ENCODE results near the gene EFL1.
"Not testable (repeated sequence)": the region's sequence is repeated elsewhere in the genome, so short reads cannot be mapped to it uniquely, and the experiment has no call there.

The EFL1 gene

DNA sequence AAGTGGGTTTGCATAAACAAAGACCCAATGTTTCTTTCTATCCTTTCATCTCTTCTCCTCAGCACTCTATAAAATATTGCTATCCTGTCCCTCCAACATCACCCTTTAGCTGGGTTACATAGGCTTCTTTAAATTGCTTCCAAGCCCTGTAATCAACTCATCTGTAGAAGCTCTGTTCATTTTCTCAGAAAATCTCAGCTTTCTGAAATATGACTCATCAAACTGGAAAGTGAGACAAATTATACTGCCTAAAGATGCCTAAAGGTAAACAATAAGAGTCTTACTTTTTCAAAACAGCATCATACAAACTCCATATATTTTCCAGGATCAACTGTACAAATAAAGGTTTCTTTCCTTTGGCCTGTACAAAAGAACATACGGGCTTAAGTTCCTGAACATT lies 33.8 kb downstream of the EFL1 start:
- H3K9ac ChIP-seq (ENCODE audit: low read depth, low read length), result no peak overlapping the region
- no peak overlapping the region for H3K4me3 ChIP-seq (ENCODE audit: low read depth, low read length)
- no peaks in the 10 kb centered on the region for H3K4me1 ChIP-seq (ENCODE audit: control insufficient read depth, insufficient read depth, low read length)
- H3K9me3 ChIP-seq (ENCODE audit: control insufficient read depth, insufficient read depth, low read length), result no peaks in the 10 kb centered on the region
- no peaks in the 10 kb centered on the region for H3K36me3 ChIP-seq (ENCODE audit: control insufficient read depth, insufficient read depth, low read length)
- H3K27me3 ChIP-seq (ENCODE audit: control insufficient read depth, insufficient read depth, low read length), result no peaks in the 10 kb centered on the region

DNA sequence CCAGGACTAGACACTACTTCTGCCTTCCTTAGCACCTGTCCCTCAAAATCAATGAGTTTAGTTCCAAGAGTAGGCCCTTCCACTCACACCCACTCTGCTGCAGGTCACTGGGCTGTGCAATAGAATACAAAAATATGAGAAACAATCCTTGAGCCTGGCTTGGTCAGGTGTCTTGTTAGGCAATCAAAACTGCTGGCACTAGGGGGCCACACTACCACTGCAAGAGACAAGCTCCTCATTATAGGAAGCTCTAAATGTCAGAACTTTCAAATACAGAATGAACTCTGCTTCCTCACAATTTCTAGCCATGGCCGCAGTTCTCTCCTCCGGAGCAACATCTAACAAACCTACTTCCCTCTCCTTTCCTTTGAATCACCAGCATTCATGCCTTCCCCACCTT lies 41.0 kb downstream of the EFL1 start:
- not testable (repeated sequence) for H3K4me1 ChIP-seq (ENCODE audit: control insufficient read depth, insufficient read depth, low read length); H3K36me3 ChIP-seq (ENCODE audit: control insufficient read depth, insufficient read depth, low read length); H3K4me3 ChIP-seq (ENCODE audit: low read depth, low read length); H3K27me3 ChIP-seq (ENCODE audit: control insufficient read depth, insufficient read depth, low read length); H3K9me3 ChIP-seq (ENCODE audit: control insufficient read depth, insufficient read depth, low read length); H3K9ac ChIP-seq (ENCODE audit: low read depth, low read length)

DNA sequence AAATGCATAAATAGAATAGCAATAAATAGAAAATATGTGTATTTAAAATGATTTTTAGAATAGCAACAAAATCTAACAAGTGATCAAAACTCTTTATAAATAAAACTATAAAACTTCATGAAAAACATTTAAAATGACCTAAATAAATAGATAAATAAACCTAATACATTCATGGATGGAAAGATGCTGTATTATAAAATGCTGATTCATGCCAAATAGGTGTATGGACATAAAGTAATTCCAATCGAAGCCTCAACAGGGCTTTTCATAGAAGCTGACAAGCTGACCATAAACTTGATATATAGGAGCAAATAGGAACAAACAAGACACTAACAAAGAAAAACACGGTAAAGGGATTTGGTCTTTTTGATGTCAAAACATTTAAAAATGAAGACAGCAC lies 46.4 kb downstream of the EFL1 start:
- H3K4me1 ChIP-seq (ENCODE audit: control insufficient read depth, insufficient read depth, low read length); H3K36me3 ChIP-seq (ENCODE audit: control insufficient read depth, insufficient read depth, low read length); H3K4me3 ChIP-seq (ENCODE audit: low read depth, low read length); H3K9ac ChIP-seq (ENCODE audit: low read depth, low read length); H3K9me3 ChIP-seq (ENCODE audit: control insufficient read depth, insufficient read depth, low read length); H3K27me3 ChIP-seq (ENCODE audit: control insufficient read depth, insufficient read depth, low read length): not testable (repeated sequence)

DNA sequence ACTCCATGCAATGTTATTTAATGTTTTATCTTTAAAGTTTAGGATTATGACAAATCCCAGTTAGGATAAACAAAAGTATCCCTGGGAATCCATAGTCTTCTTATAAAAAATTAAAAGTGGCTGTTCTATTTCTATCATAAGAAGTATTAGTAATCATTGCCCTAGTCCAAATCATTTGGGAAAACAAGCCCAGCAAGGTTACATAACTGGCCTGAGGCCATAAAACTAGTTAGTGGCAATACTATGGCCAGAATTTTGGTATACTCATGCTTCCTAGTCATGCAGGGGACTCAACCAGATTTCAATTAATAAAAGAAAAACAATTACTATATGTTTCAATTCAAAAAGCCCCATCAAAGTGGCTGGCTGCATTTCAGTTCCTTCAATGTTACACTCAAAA lies 50.3 kb downstream of the EFL1 start:
- H3K4me3 ChIP-seq (ENCODE audit: low read depth, low read length); H3K9ac ChIP-seq (ENCODE audit: low read depth, low read length); H3K36me3 ChIP-seq (ENCODE audit: control insufficient read depth, insufficient read depth, low read length); H3K9me3 ChIP-seq (ENCODE audit: control insufficient read depth, insufficient read depth, low read length); H3K4me1 ChIP-seq (ENCODE audit: control insufficient read depth, insufficient read depth, low read length); H3K27me3 ChIP-seq (ENCODE audit: control insufficient read depth, insufficient read depth, low read length): not testable (repeated sequence)

DNA sequence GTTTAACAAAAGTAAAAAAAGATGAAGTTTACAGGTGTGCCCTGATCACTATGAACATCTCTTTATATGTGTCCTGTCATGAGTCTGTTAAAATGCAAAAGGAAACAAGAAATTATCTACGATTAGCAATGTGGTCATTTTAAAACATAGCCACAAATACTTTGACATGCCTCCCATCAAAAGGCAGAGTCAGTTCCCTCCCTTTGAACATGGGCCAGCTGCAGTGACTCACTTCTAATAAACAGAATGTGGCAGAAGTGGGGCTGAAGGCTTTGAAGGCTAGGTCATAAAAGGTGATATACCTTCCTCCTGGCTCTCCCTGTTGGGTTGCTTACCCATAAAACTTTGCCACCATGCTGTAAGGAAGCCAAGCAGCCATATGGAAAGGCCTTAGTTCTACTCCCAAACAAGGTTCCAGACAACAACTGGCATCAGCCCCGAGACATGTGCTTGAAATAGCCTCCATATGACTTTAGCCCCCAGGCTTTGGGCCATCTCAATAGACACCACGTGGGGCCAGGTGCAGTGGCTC lies 52.4 kb downstream of the EFL1 start:
- not testable (repeated sequence) for H3K36me3 ChIP-seq (ENCODE audit: control insufficient read depth, insufficient read depth, low read length); H3K27me3 ChIP-seq (ENCODE audit: control insufficient read depth, insufficient read depth, low read length); H3K9me3 ChIP-seq (ENCODE audit: control insufficient read depth, insufficient read depth, low read length); H3K4me1 ChIP-seq (ENCODE audit: control insufficient read depth, insufficient read depth, low read length); H3K4me3 ChIP-seq (ENCODE audit: low read depth, low read length); H3K9ac ChIP-seq (ENCODE audit: low read depth, low read length)

DNA sequence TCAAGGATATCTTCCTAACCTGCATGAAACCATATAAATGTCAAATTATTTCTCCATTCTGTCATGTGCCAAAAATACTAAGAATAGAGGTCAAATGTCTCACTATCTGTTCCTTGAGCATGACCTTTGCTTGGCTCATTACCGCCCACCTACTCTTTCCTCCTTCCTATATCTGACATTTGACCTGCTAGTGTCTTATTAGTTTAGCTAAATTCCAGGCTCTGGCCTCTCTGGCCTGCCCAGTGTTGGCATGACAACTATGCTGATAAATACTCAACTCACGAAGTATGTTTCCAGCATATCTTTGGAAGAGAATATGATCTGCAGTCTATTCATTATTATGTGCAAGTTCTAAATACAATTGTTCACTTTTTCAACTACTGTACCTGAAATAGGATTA lies 58.0 kb downstream of the EFL1 start:
- H3K4me1 ChIP-seq (ENCODE audit: control insufficient read depth, insufficient read depth, low read length); H3K36me3 ChIP-seq (ENCODE audit: control insufficient read depth, insufficient read depth, low read length); H3K9me3 ChIP-seq (ENCODE audit: control insufficient read depth, insufficient read depth, low read length); H3K9ac ChIP-seq (ENCODE audit: low read depth, low read length); H3K4me3 ChIP-seq (ENCODE audit: low read depth, low read length); H3K27me3 ChIP-seq (ENCODE audit: control insufficient read depth, insufficient read depth, low read length): not testable (repeated sequence)

DNA sequence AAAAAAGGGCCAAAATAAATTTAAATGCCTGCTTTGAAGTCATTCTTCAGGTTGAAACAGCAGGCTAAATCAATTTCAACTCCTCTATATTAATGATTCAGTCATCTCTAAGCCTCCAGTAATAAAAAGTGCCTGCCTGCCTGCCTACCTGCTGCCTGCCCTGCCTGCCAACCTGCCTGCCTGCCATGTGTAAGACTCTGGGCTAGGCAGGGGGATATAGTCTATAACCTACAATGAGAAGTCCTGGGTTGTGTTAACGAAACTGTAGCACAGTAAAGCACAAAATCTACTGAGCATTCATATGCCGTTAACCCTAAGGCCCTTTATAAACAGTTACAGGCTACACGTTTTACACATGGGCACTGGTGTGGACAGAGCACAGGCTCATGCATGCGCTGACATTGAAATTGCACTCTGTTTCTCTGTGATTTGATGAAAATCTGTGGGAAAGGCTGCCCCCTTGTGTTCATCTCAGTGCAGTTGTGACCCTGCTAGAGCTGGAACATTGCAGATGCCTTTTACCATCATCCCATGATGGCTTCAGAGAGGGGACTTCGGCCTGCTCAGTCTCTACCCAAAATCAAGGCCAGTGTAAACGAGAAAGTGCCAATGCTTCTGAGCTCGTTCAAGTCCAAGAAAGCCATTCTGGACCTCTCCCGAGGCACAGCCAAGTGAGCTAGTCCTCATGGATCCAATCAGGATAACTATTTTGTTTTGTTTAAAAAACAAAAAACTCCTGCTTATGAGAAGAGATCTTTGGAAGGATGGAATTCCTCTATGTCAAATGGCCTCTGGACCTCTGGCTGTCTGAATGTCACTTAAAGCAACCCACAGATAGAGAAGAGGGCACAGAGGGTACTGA lies 64.6 kb downstream of the EFL1 start:
- Histone ChIP-seq H3K4me1 (ENCODE audit: control insufficient read depth, insufficient read depth, low read length) (no peaks in the 10 kb centered on the region), H3K36me3 (ENCODE audit: control insufficient read depth, insufficient read depth, low read length) (no peaks in the 10 kb centered on the region), H3K4me3 (ENCODE audit: low read depth, low read length) (no peak overlapping the region), H3K9ac (ENCODE audit: low read depth, low read length) (no peak overlapping the region), H3K9me3 (ENCODE audit: control insufficient read depth, insufficient read depth, low read length) (no peaks in the 10 kb centered on the region), H3K27me3 (ENCODE audit: control insufficient read depth, insufficient read depth, low read length) (no peaks in the 10 kb centered on the region)

DNA sequence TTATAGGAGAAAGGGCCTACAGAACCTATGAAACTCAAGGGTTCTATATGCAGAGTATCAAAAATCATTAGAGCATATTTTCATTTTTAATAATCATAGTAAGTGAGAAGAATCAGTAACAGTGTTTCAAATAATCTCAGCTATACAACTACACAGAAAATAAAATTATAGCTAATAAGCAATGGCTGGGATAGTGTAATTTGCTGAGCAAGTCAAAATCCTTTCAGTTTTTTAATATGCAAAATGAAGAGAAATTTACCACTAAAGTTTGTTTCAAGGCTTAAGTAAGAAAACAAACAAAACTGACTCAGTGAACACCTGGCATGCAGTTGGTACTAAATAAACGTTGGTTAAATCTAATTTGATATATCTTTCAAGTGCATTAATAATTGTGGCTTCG lies 66.2 kb downstream of the EFL1 start:
- Histone ChIP-seq H3K27me3 (ENCODE audit: control insufficient read depth, insufficient read depth, low read length) (no peaks in the 10 kb centered on the region), H3K36me3 (ENCODE audit: control insufficient read depth, insufficient read depth, low read length) (no peaks in the 10 kb centered on the region), H3K4me1 (ENCODE audit: control insufficient read depth, insufficient read depth, low read length) (no peaks in the 10 kb centered on the region), H3K4me3 (ENCODE audit: low read depth, low read length) (no peak overlapping the region), H3K9ac (ENCODE audit: low read depth, low read length) (no peak overlapping the region), H3K9me3 (ENCODE audit: control insufficient read depth, insufficient read depth, low read length) (no peaks in the 10 kb centered on the region)

DNA sequence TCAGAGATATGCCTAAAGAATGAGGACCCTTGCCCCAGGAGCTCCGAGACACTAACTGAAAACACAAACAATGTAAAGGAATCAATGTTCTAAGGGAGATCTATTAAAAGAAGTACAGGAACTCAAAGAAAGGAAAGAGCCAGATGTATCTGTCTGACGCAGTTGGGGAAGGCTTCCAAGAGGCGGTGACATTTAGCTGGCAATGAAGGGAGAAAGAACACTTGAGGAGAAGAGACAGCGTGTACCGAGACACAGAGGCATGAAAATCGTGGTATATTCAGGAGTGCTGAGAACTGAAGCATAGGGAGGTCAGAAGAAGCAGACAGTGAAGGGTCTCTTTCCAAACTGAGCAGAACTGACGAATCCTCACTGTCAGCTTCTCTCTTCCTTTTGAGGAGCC lies 66.7 kb downstream of the EFL1 start:
- H3K4me3 ChIP-seq (ENCODE audit: low read depth, low read length); H3K36me3 ChIP-seq (ENCODE audit: control insufficient read depth, insufficient read depth, low read length); H3K9ac ChIP-seq (ENCODE audit: low read depth, low read length): not testable (repeated sequence)

DNA sequence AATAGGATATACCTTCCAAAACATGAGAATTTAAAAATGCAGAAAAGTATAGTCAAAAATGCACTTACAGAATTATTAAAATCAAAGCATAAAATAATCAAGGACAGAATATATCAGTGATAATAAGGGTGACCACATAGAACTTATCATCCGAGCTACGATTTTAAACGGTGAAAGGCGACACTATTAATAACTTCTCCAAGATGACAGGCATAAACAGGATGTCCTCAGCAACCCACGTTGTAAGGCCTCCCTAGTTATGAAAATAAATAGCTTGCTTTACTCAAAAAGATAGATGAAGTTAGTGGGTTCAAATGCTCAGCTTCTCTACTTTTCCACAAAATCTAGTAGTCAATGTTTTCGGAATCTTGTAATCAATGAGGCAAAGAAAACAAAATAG lies 68.0 kb downstream of the EFL1 start:
- not testable (repeated sequence) for H3K4me1 ChIP-seq (ENCODE audit: control insufficient read depth, insufficient read depth, low read length); H3K9me3 ChIP-seq (ENCODE audit: control insufficient read depth, insufficient read depth, low read length); H3K27me3 ChIP-seq (ENCODE audit: control insufficient read depth, insufficient read depth, low read length); H3K9ac ChIP-seq (ENCODE audit: low read depth, low read length); H3K4me3 ChIP-seq (ENCODE audit: low read depth, low read length); H3K36me3 ChIP-seq (ENCODE audit: control insufficient read depth, insufficient read depth, low read length)

More for the DNA sequence above, 66.7 kb downstream of the EFL1 start:
- not testable (repeated sequence) for H3K4me1 ChIP-seq (ENCODE audit: control insufficient read depth, insufficient read depth, low read length); H3K27me3 ChIP-seq (ENCODE audit: control insufficient read depth, insufficient read depth, low read length); H3K9me3 ChIP-seq (ENCODE audit: control insufficient read depth, insufficient read depth, low read length)

DNA sequence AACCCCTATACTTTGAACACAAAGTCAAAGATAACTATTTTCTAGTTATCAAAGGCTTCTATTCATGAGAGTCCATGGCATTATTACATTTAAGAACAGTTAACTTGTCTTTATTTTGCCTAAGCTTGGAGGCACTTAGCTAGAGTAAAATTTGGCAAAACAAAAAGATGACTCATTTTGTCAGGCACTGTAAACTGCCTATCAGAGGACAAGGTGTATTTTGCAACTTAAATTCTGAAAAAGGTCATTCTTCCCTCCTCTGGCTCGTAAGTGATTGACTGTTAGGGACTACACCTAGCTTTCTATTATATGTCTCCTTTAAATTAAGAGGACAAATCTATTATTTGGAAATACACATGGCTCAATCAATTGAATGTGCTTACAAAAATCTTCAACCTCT lies 69.1 kb downstream of the EFL1 start:
- not testable (repeated sequence) for H3K4me1 ChIP-seq (ENCODE audit: control insufficient read depth, insufficient read depth, low read length); H3K36me3 ChIP-seq (ENCODE audit: control insufficient read depth, insufficient read depth, low read length); H3K27me3 ChIP-seq (ENCODE audit: control insufficient read depth, insufficient read depth, low read length); H3K9ac ChIP-seq (ENCODE audit: low read depth, low read length); H3K4me3 ChIP-seq (ENCODE audit: low read depth, low read length); H3K9me3 ChIP-seq (ENCODE audit: control insufficient read depth, insufficient read depth, low read length)

DNA sequence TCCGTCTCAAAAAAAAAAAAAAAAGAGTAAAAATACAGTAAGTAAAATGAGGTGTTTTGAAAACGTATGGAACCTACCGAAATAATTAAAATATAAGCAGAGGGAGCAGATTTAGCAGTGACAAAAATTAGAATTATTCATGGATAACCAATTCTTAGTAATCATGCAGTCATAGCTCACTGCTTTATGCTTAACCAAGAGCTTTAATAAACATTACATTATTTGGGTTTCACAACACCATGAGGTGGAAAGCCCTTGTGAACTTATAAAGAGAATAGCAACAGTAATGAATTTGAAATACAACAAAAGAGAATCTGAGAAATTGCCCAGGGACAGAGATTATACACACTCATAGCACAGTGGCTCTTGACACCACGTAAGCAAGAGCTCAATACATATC lies 70.1 kb downstream of the EFL1 start:
- H3K4me3 ChIP-seq (ENCODE audit: low read depth, low read length); H3K27me3 ChIP-seq (ENCODE audit: control insufficient read depth, insufficient read depth, low read length); H3K36me3 ChIP-seq (ENCODE audit: control insufficient read depth, insufficient read depth, low read length); H3K9ac ChIP-seq (ENCODE audit: low read depth, low read length); H3K9me3 ChIP-seq (ENCODE audit: control insufficient read depth, insufficient read depth, low read length); H3K4me1 ChIP-seq (ENCODE audit: control insufficient read depth, insufficient read depth, low read length): not testable (repeated sequence)

Data from iPS-15b (cell line).